ENCODE measurements around the gene SV2C.

SV2C gene

DNA sequence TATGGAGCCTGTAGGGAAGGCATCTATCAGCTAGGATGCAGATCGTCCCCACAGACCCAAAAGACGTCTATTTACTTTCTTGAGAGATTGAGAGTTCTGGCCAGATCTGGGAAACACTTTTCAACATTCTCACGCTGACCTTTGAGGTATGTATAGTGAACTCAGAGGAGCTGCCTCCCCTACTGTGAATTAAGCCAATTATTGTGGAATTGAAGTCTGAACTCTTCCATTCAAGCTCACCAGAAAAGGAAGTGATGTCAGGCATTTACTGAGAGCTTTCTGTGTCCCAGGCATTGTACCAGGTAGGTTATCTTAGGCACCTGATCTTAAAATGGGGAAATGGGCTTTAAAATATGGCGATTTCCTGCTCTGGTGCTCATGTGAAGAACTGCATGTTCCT lies 136.5 kb downstream of the SV2C start:
- Histone ChIP-seq H2BK5ac (ENCODE audit: low read depth, low read length, poor library complexity) (no peak overlapping the region), H2BK12ac (ENCODE audit: low read length) (no peak overlapping the region), H3K36me3 (ENCODE audit: control insufficient read depth in 1 of 2, insufficient read depth in 2 of 2, low read length in 2 of 2) (no peaks in the 10 kb centered on the region), H3K27ac (ENCODE audit: low read depth, low read length) (no peak overlapping the region), H3K18ac (ENCODE audit: low read length) (no peak overlapping the region), H4K91ac (ENCODE audit: low read depth, low read length) (no peak overlapping the region), H3K9ac (ENCODE audit: low read length) (no peak overlapping the region), H3K27me3 (ENCODE audit: insufficient read depth, low read length) (no peaks in the 10 kb centered on the region), H3K9me3 (ENCODE audit: insufficient read depth, low read depth, low read length) (no peaks in the 10 kb centered on the region), H3K14ac (ENCODE audit: low read length) (no peak overlapping the region), H2AFZ (ENCODE audit: insufficient read depth, low read length, poor library complexity) (no peak overlapping the region), H2BK120ac (ENCODE audit: insufficient read depth, low read length, poor library complexity) (no peak overlapping the region), H3K4ac (ENCODE audit: low read depth, low read length) (no peak overlapping the region), H3K4me1 (ENCODE audit: control insufficient read depth in 1 of 2, insufficient read depth in 2 of 2, low read length in 2 of 2) (no peaks in the 10 kb centered on the region), H3K4me2 (ENCODE audit: low read length) (no peak overlapping the region), H4K12ac (ENCODE audit: low read depth, low read length) (no peak overlapping the region), H3K4me3 (ENCODE audit: low read depth, low read length) (no peak overlapping the region), H3K23ac (ENCODE audit: low read length) (no peak overlapping the region), H3K79me2 (ENCODE audit: control insufficient read depth, insufficient read depth, low read length, poor library complexity) (no peaks in the 10 kb centered on the region), H3K79me1 (ENCODE audit: low read length) (no peaks in the 10 kb centered on the region), H2AK5ac (ENCODE audit: low read length) (no peak overlapping the region), H4K8ac (ENCODE audit: low read depth, low read length) (no peak overlapping the region)
- WGBS (ENCODE audit: extremely low coverage, insufficient coverage, insufficient read length), result no CpG with 5 or more reads among the region's 4 CpGs
- no peak for DNase-seq

DNA sequence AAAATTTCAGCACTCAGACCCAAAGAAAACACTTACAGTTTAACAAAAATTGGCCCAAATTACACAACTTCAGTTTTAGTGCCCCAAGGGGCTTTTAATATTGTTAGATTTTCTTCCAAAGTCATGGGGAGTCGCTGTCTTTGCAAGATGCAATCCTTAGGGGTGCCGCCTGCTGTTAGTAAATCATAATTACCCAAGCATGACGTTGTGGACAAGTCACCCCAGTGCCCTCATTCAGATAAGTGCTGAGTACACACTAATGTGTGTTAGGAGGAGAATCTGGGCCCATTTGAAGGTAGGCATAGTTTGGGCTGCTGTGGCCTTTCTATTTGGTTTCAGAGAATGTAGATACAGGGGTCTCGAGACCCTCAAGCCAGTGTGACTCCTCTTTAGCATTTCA lies 138.1 kb downstream of the SV2C start:
- Histone ChIP-seq H2AFZ (ENCODE audit: insufficient read depth, low read length, poor library complexity) (no peak overlapping the region), H4K12ac (ENCODE audit: low read depth, low read length) (no peak overlapping the region), H3K4me3 (ENCODE audit: low read depth, low read length) (no peak overlapping the region), H4K8ac (ENCODE audit: low read depth, low read length) (no peak overlapping the region), H3K27me3 (ENCODE audit: insufficient read depth, low read length) (no peaks in the 10 kb centered on the region), H2BK5ac (ENCODE audit: low read depth, low read length, poor library complexity) (no peak overlapping the region), H3K27ac (ENCODE audit: low read depth, low read length) (no peak overlapping the region), H3K36me3 (ENCODE audit: control insufficient read depth in 1 of 2, insufficient read depth in 2 of 2, low read length in 2 of 2) (no peaks in the 10 kb centered on the region), H3K79me2 (ENCODE audit: control insufficient read depth, insufficient read depth, low read length, poor library complexity) (no peaks in the 10 kb centered on the region), H3K9me3 (ENCODE audit: insufficient read depth, low read depth, low read length) (no peaks in the 10 kb centered on the region), H3K23ac (ENCODE audit: low read length) (no peak overlapping the region), H4K91ac (ENCODE audit: low read depth, low read length) (no peak overlapping the region), H2BK12ac (ENCODE audit: low read length) (no peak overlapping the region), H3K18ac (ENCODE audit: low read length) (no peak overlapping the region), H3K79me1 (ENCODE audit: low read length) (no peaks in the 10 kb centered on the region), H3K4ac (ENCODE audit: low read depth, low read length) (no peak overlapping the region), H2AK5ac (ENCODE audit: low read length) (no peak overlapping the region), H2BK120ac (ENCODE audit: insufficient read depth, low read length, poor library complexity) (no peak overlapping the region), H3K14ac (ENCODE audit: low read length) (no peak overlapping the region), H3K4me2 (ENCODE audit: low read length) (no peak overlapping the region), H3K9ac (ENCODE audit: low read length) (no peak overlapping the region), H3K4me1 (ENCODE audit: control insufficient read depth in 1 of 2, insufficient read depth in 2 of 2, low read length in 2 of 2) (no peaks in the 10 kb centered on the region)
- no peak for DNase-seq
- no CpG with 5 or more reads among the region's 4 CpGs for WGBS (ENCODE audit: extremely low coverage, insufficient coverage, insufficient read length)

DNA sequence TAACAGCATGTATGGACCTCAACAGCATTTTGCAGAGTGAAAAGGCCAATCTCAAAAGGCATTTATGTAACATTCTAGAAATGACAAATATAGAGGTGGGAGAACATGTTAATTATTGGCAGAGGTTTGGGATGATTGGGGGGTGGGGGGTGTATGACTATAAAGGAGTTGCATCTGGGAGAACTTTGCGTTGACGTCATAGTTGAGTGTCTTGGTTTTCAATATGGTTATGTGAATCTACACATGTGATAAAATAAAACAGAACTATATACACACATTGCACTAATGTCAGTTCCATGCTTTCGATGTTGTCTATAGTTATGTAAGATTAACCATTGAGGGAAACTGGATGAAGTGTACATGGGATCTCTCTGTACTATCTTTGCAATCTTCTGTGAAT lies 139.1 kb downstream of the SV2C start:
- WGBS (ENCODE audit: extremely low coverage, insufficient coverage, insufficient read length), result no CpG with 5 or more reads among the region's 3 CpGs
- no peak overlapping the region for H3K4me3 ChIP-seq (ENCODE audit: low read depth, low read length)
- no peak overlapping the region for H2BK12ac ChIP-seq (ENCODE audit: low read length)
- H3K79me2 ChIP-seq (ENCODE audit: control insufficient read depth, insufficient read depth, low read length, poor library complexity), result no peaks in the 10 kb centered on the region
- no peak for DNase-seq
- no peak overlapping the region for H4K12ac ChIP-seq (ENCODE audit: low read depth, low read length)
- H3K9me3 ChIP-seq (ENCODE audit: insufficient read depth, low read depth, low read length), result no peaks in the 10 kb centered on the region
- no peak overlapping the region for H3K4me2 ChIP-seq (ENCODE audit: low read length)
- H2AFZ ChIP-seq (ENCODE audit: insufficient read depth, low read length, poor library complexity), result no peak overlapping the region
- H3K4me1 ChIP-seq (ENCODE audit: control insufficient read depth in 1 of 2, insufficient read depth in 2 of 2, low read length in 2 of 2), result no peaks in the 10 kb centered on the region
- H2AK5ac ChIP-seq (ENCODE audit: low read length), result no peak overlapping the region
- no peak overlapping the region for H3K4ac ChIP-seq (ENCODE audit: low read depth, low read length)
- H3K27me3 ChIP-seq (ENCODE audit: insufficient read depth, low read length), result no peaks in the 10 kb centered on the region
- H3K36me3 ChIP-seq (ENCODE audit: control insufficient read depth in 1 of 2, insufficient read depth in 2 of 2, low read length in 2 of 2), result no peaks in the 10 kb centered on the region
- H3K18ac ChIP-seq (ENCODE audit: low read length), result no peak overlapping the region
- no peak overlapping the region for H3K27ac ChIP-seq (ENCODE audit: low read depth, low read length)
- H3K9ac ChIP-seq (ENCODE audit: low read length), result no peak overlapping the region
- H3K23ac ChIP-seq (ENCODE audit: low read length), result no peak overlapping the region
- no peak overlapping the region for H2BK5ac ChIP-seq (ENCODE audit: low read depth, low read length, poor library complexity)
- H4K91ac ChIP-seq (ENCODE audit: low read depth, low read length), result no peak overlapping the region
- no peak overlapping the region for H2BK120ac ChIP-seq (ENCODE audit: insufficient read depth, low read length, poor library complexity)
- H3K14ac ChIP-seq (ENCODE audit: low read length), result no peak overlapping the region
- no peaks in the 10 kb centered on the region for H3K79me1 ChIP-seq (ENCODE audit: low read length)
- no peak overlapping the region for H4K8ac ChIP-seq (ENCODE audit: low read depth, low read length)

DNA sequence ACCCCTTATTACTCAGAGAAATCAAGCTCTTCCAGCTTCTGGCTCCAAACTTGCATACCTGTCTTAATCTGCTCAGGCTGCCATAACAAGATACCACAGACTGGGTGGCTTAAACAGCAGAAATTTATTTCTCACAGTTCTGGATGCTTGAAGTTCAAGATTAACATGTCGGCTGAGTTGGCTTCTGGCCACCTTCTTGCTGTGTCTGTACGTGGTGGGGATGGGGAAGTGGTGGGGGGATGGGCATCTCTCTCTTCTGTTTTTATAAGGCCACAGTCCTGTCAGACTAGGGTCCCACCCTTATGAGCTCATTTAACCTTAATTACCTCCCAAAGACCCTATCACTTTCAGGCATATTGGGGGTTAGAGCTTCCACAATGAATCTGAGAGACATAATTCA lies 140.5 kb downstream of the SV2C start:
- H3K9ac ChIP-seq (ENCODE audit: low read length), result no peak overlapping the region
- H3K4me3 ChIP-seq (ENCODE audit: low read depth, low read length), result no peak overlapping the region
- no peak overlapping the region for H3K4ac ChIP-seq (ENCODE audit: low read depth, low read length)
- H4K8ac ChIP-seq (ENCODE audit: low read depth, low read length), result no peak overlapping the region
- no peak for DNase-seq
- H4K12ac ChIP-seq (ENCODE audit: low read depth, low read length), result no peak overlapping the region
- no peaks in the 10 kb centered on the region for H3K79me2 ChIP-seq (ENCODE audit: control insufficient read depth, insufficient read depth, low read length, poor library complexity)
- H3K9me3 ChIP-seq (ENCODE audit: insufficient read depth, low read depth, low read length), result no peaks in the 10 kb centered on the region
- H4K91ac ChIP-seq (ENCODE audit: low read depth, low read length), result no peak overlapping the region
- H3K14ac ChIP-seq (ENCODE audit: low read length), result no peak overlapping the region
- no peak overlapping the region for H2BK120ac ChIP-seq (ENCODE audit: insufficient read depth, low read length, poor library complexity)
- no peaks in the 10 kb centered on the region for H3K79me1 ChIP-seq (ENCODE audit: low read length)
- WGBS (ENCODE audit: extremely low coverage, insufficient coverage, insufficient read length), result no CpG with 5 or more reads among the region's 2 CpGs
- no peak overlapping the region for H3K18ac ChIP-seq (ENCODE audit: low read length)
- H2BK5ac ChIP-seq (ENCODE audit: low read depth, low read length, poor library complexity), result no peak overlapping the region
- no peak overlapping the region for H2AK5ac ChIP-seq (ENCODE audit: low read length)
- H2BK12ac ChIP-seq (ENCODE audit: low read length), result no peak overlapping the region
- H3K4me1 ChIP-seq (ENCODE audit: control insufficient read depth in 1 of 2, insufficient read depth in 2 of 2, low read length in 2 of 2), result no peaks in the 10 kb centered on the region
- no peak overlapping the region for H3K4me2 ChIP-seq (ENCODE audit: low read length)
- no peaks in the 10 kb centered on the region for H3K36me3 ChIP-seq (ENCODE audit: control insufficient read depth in 1 of 2, insufficient read depth in 2 of 2, low read length in 2 of 2)
- no peak overlapping the region for H2AFZ ChIP-seq (ENCODE audit: insufficient read depth, low read length, poor library complexity)
- H3K27ac ChIP-seq (ENCODE audit: low read depth, low read length), result no peak overlapping the region
- H3K23ac ChIP-seq (ENCODE audit: low read length), result no peak overlapping the region
- no peaks in the 10 kb centered on the region for H3K27me3 ChIP-seq (ENCODE audit: insufficient read depth, low read length)
